Fibroblast of lung (primary cell): ENCODE results near the gene CYBA. TPM values are rescaled to one million over a fixed set of nuclear protein-coding genes. Genes with fewer than 3 reads are reported as not detected.

Source experiments
- DNase-seq, 2 donors: peaks; one replicate each; pipeline versions ENCODE4 v3.0.0 to v3.0.0-alpha.2; 2010; ENCODE audit warnings: low read depth in 2 of 2
- H2AFZ ChIP-seq: 2 replicates; pipeline ENCODE4 v1.5.1; 2012; ENCODE audit warnings: low read length, control low read depth, inconsistent platforms
- H3K27ac ChIP-seq: 2 replicates; pipeline ENCODE4 v1.5.1; 2011; ENCODE audit warnings: low read length, control low read depth; ENCODE audit not compliant: insufficient read depth
- H3K27me3 ChIP-seq: 2 replicates; pipeline ENCODE4 v1.5.1; 2011; ENCODE audit warnings: mild to moderate bottlenecking, low read length; ENCODE audit not compliant: control insufficient read depth, insufficient read depth
- H3K36me3 ChIP-seq: 2 replicates; pipeline ENCODE4 v1.5.1; 2011; ENCODE audit warnings: low read length; ENCODE audit not compliant: control insufficient read depth, insufficient read depth
- H3K4me1 ChIP-seq: 2 replicates; pipeline ENCODE4 v1.5.1; 2011; ENCODE audit warnings: low read length; ENCODE audit not compliant: control insufficient read depth, insufficient read depth; ENCODE audit errors: extremely low read depth
- H3K4me2 ChIP-seq: 2 replicates; pipeline ENCODE4 v1.5.1; 2011; ENCODE audit warnings: low read length, control low read depth; ENCODE audit not compliant: insufficient read depth; ENCODE audit errors: extremely low read depth
- H3K4me3 ChIP-seq, 4 experiments: fragments of 200-600 bp in 1 of 4; sonication (generic) in 1 of 4; replicated peaks in 1 of 4; 2 replicates each; pipeline ENCODE4 v1.5.1; 2011 to 2016; ENCODE audit warnings: low read length in 4 of 4, low read depth in 3 of 4, mild to moderate bottlenecking in 3 of 4, control low read depth in 2 of 4, inconsistent platforms in 1 of 4, mixed read lengths in 1 of 4; ENCODE audit not compliant: insufficient read depth in 1 of 4; ENCODE audit errors: control extremely low read depth in 1 of 4
- H3K79me2 ChIP-seq: 2 replicates; pipeline ENCODE4 v1.5.1; 2012; ENCODE audit warnings: mild to moderate bottlenecking, low read length, inconsistent platforms; ENCODE audit not compliant: control insufficient read depth, insufficient read depth
- H3K9ac ChIP-seq: 2 replicates; pipeline ENCODE4 v1.5.1; 2011; ENCODE audit warnings: mild to moderate bottlenecking, low read length, control low read depth; ENCODE audit not compliant: insufficient read depth
- H3K9me3 ChIP-seq: 2 replicates; pipeline ENCODE4 v1.5.1; 2012; ENCODE audit warnings: low read depth, low read length; ENCODE audit not compliant: control insufficient read depth, insufficient read depth
- H4K20me1 ChIP-seq: 2 replicates; pipeline ENCODE4 v1.5.1; 2011; ENCODE audit warnings: low read length; ENCODE audit not compliant: control insufficient read depth, insufficient read depth; ENCODE audit errors: extremely low read depth
- CTCF ChIP-seq, 2 donors: IDR thresholded peaks in 1 of 2; conservative IDR thresholded peaks in 1 of 2; 1 replicate in 1 of 2; 2 replicates in 1 of 2; pipeline ENCODE4 v1.5.1; 2011 to 2012; ENCODE audit warnings: low read length in 2 of 2, control low read depth in 1 of 2, inconsistent platforms in 1 of 2, low read depth in 1 of 2, mild to moderate bottlenecking in 1 of 2
- EZH2 ChIP-seq: IDR thresholded peaks from 2 replicates; pipeline ENCODE4 v1.5.1; 2012; ENCODE audit warnings: low read length, control low read depth, mild to moderate bottlenecking; ENCODE audit errors: missing control alignments
- polyA plus RNA-seq, 2 donors: library from polyadenylated mRNA; depleted of rRNA in 1 of 2; stranded (reverse) in 1 of 2; unstranded in 1 of 2; fragments of >200 nt; gene quantifications; 2 replicates each; pipeline ENCODE4 v1.2.1, GENCODE V29; 2011 to 2012; ENCODE audit warnings: missing spikeins in 1 of 2
- total RNA-seq: library from RNA; depleted of rRNA; stranded (reverse); fragments of >200 nt; gene quantifications from 2 replicates; pipeline ENCODE4 v1.2.1, GENCODE V29; 2014

Gene CYBA
- total and polyA plus RNA-seq, 2 donors (not counting 1 experiment from before 2014, with no cell fraction given) = 74.7 to 124 TPM

GRCh38 chr16:88691924-88692560 lies 41.2 kb upstream of the CYBA start:
- H3K27me3 ChIP-seq = peaks cover 9% of the 10 kb centered on the region
- no peak for DNase-seq
- H3K4me3 ChIP-seq = no peak overlapping the region
- H3K9me3 ChIP-seq = no peaks in the 10 kb centered on the region
- H3K27ac ChIP-seq = no peak overlapping the region
- no peaks in the 10 kb centered on the region for H3K79me2 ChIP-seq
- H2AFZ ChIP-seq = no peak overlapping the region
- H4K20me1 ChIP-seq = no peaks in the 10 kb centered on the region
- no peaks in the 10 kb centered on the region for H3K4me1 ChIP-seq
- no peak for TF ChIP-seq EZH2
- no peak for TF ChIP-seq CTCF (conservative IDR thresholded peaks at IDR 0.05 in 1 of 2, IDR thresholded peaks at IDR 0.05 in 1 of 2; ENCODE audit: low read depth in 1 of 2, low read length in 2 of 2)
- H3K4me2 ChIP-seq = no peak overlapping the region
- peaks cover 1% of the 10 kb centered on the region for H3K36me3 ChIP-seq
- H3K9ac ChIP-seq = no peak overlapping the region

DNA sequence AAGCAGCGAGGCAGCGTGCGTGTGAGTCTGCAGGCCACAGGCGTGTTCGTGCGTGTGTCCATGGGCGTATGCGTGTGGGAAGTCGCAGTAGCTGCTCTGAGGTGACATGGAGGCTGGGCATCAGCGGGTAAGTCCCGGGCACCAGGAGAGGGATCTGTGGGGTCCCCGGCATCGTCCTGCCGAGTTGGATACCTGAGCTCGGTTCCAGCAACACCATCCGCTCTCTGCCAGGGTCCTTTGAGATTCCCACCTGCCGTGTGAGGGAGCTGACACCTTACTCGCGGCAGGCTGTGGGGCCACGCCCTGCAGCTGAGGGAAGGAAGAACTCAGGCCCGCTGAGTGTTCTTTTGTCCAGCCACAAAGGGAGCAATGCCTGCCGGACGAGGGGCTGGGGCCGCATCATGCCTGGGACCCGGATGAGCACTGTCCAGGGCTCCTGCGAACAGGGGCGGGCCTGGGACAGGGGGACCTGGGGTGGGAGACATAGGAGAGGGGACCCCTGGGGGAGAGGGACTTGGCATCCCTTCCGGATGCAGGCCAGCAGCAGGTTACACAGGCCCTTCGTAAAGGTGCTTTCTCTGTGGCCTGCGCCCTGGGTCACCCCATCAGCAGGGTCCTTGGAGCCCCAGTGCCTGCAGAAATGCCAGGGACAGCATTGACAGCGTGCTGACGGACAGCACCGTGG lies 40.4 kb upstream of the CYBA start:
- Histone ChIP-seq H3K36me3 (no peaks in the 10 kb centered on the region), H2AFZ (no peak overlapping the region), H4K20me1 (no peaks in the 10 kb centered on the region), H3K27me3 (peaks cover 9% of the 10 kb centered on the region), H3K9me3 (no peaks in the 10 kb centered on the region), H3K4me3 (no peak overlapping the region), H3K4me1 (peaks cover 2% of the 10 kb centered on the region), H3K9ac (no peak overlapping the region), H3K79me2 (no peaks in the 10 kb centered on the region), H3K27ac (no peak overlapping the region), H3K4me2 (no peak overlapping the region)
- no peak for DNase-seq
- TF ChIP-seq CTCF (conservative IDR thresholded peaks at IDR 0.05 in 1 of 2, IDR thresholded peaks at IDR 0.05 in 1 of 2; ENCODE audit: low read depth in 1 of 2, low read length in 2 of 2) (no peak), EZH2 (no peak)

DNA sequence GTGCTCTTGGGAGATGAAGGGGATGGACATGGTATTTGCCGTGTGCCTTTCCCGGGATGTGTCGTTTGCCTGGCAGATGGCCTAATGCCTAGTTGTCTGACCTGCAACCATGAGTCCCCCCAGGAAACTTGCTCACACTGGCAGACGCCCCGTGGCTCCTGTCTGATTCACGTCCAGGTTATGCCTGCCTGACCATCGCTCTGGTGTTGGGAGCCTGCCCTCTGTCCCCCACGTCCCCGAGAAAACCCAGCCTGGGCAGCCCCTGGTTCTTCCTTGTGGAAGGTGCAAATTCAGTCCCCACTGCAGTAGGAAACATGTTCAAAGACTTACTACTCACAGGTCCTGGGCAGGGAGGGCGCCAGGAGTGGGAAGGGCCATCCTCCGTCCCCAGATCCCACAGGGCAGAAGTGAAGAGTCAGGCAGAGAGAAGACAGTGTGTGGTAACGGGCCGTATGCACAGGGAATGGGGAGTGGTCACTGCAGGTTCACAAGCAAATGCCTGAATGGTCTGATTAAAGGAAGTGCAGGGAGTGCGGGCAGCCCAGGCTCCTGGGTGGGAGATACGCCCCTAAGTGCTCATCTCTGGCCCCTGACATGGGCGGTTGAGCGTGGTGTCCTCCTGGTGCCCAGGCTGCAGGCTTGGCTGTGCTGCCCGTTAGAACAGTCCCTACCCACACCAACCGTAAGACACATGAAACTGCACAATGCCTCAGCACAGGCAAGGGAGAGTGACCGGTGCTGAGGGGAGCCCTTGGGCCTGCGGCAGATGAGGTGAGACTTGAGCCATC lies 39.7 kb upstream of the CYBA start:
- H3K4me2 ChIP-seq = no peak overlapping the region
- H3K4me1 ChIP-seq = peaks cover 3% of the 10 kb centered on the region
- no peaks in the 10 kb centered on the region for H3K36me3 ChIP-seq
- H3K9ac ChIP-seq = no peak overlapping the region
- no peak overlapping the region for H3K4me3 ChIP-seq
- no peak for DNase-seq
- no peak overlapping the region for H2AFZ ChIP-seq
- H3K27me3 ChIP-seq = peaks cover 9% of the 10 kb centered on the region
- TF ChIP-seq EZH2 (no peak), CTCF (conservative IDR thresholded peaks at IDR 0.05 in 1 of 2, IDR thresholded peaks at IDR 0.05 in 1 of 2; ENCODE audit: low read depth in 1 of 2, low read length in 2 of 2) (no peak)
- H3K79me2 ChIP-seq = no peaks in the 10 kb centered on the region
- H4K20me1 ChIP-seq = no peaks in the 10 kb centered on the region
- no peak overlapping the region for H3K27ac ChIP-seq
- no peaks in the 10 kb centered on the region for H3K9me3 ChIP-seq
